Epithelial cell of prostate (primary cell): ENCODE results near the gene CHRNA4.
"Not testable (repeated sequence)": the region's sequence is repeated elsewhere in the genome, so short reads cannot be mapped to it uniquely, and the experiment has no call there.

ENCODE experiments used
- DNase-seq: peaks from one replicate; pipeline ENCODE4 v3.0.0-alpha.2; 2011; ENCODE audit warnings: low read depth, low spot score
- H3K27ac ChIP-seq: fragments of 450-650 bp; 2 replicates; pipeline ENCODE4 v1.5.1; 2017; ENCODE audit warnings: mild to moderate bottlenecking

Gene CHRNA4

GRCh38 chr20:63379872-63380271, 18.7 kb upstream of the CHRNA4 start:
- DNase-seq, H3K27ac ChIP-seq: not testable (repeated sequence)

- H3K27ac ChIP-seq = no peak overlapping the region
- no peak for DNase-seq
Measured at GRCh38 chr20:63379296-63379695, 18.1 kb upstream of the CHRNA4 start.

DNA sequence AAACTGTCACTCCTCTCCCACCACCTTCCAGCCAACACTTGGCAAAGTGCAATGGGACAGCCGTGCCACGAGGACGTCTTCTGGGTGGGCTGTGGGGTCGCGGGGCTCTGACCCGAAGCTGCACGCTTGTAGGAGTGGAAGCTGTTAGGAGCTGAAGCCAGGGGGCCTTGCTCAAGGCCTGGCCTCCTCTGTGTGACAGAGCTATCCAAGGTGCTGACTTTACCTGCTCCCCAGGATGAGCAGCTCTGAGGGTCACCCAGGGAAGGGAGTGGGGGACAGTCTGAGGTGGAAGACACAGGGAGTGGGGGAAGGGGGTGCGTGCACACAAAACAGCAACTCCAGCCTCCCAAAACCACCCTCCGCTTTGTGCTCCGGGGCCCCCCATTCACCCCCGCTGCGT, 17.5 kb upstream of the CHRNA4 start:
- DNase-seq = no peak
- H3K27ac ChIP-seq = no peak overlapping the region

GRCh38 chr20:63377951-63378381, 16.8 kb upstream of the CHRNA4 start:
- H3K27ac ChIP-seq = no peak overlapping the region
- no peak for DNase-seq

DNA sequence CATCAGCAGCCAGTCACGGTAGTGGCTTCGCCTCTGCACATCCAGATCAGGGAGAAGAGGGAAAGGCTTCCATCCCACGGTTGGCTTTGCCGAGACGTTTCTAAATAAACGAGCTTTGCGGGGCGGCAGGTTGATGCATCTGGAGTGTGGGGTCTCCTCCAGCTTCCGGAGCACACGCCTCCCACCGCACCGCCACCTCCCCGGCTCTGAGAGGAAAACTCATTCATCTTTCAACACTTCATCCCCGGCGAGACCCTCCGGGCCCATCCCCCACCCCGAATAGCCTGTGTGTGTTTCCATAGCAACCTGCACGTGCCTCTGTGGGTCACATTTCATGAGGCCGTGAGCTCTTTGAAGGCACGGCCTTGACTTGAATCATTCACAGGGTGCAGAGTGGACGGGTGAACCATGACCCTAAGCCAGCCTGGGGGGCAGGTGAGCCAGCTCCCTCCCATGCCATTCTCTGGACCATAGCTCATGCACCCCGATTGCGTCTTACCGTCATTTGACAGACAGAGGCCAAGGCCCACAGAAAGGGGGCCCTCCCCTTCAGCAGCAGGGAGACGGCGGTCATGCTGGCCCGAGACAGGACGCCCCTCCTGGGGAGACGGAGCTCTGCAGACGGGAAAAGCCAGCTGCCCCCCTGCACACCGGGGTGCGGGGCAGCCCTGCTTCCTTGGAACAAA, 16.2 kb upstream of the CHRNA4 start:
- DNase-seq = no peak
- H3K27ac ChIP-seq = no peak overlapping the region

DNA sequence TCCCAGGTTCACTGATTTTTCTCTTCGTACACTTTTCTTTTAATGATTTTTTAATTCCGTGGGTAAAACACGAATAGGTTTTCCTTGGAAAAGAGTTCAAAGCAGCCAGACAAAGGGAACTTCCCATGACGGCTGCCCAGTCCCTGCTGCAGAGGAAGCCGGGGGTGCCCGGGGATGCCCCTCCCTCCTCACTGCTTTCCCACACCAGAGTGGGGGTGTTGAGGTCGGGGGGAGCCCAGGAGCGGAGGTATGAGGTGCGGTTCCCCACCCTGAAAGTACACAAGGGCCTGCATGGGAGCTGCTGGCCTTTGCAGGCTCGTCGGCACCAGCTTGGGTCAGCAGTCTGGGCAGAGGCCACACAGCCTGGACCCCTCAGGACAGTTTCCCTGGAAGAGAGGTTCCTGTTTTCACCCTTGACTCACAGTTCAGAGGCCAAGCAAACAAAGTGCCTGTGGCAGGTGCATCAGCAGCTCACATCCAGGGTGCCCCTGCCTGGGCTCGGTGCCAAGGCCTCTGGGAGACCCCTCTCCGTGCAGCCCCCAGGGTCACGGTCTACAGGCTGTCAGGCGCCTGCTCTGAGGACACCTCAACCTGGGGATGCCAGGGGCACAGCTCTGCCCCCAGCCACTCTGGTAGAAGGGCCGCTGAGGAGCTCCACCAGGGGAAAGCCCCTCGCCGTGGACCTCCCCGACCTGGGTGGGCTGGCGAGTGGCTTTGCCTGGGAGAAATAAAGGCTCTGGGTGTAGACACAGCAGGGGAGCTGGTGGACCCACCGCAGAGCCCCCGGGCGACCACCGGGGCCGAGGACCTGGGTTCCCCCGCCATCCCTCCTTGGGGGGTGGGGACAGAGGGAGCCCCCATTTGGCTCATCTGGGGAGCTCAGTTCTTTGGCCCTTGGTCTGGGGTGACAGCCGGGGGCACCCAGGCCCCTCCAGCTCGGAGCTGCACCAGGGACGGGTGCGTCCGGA, 15.4 kb upstream of the CHRNA4 start:
- no peak overlapping the region for H3K27ac ChIP-seq
- DNase-seq = no peak

GRCh38 chr20:63375438-63375837, 14.3 kb upstream of the CHRNA4 start:
- DNase-seq = no peak

GRCh38 chr20:63374504-63374903, 13.4 kb upstream of the CHRNA4 start:
- H3K27ac ChIP-seq = no peak overlapping the region
- no peak for DNase-seq

More at GRCh38 chr20:63375438-63375837, 14.3 kb upstream of the CHRNA4 start:
- no peak overlapping the region for H3K27ac ChIP-seq

- H3K27ac ChIP-seq = no peak overlapping the region
- DNase-seq = no peak
Measured at GRCh38 chr20:63373996-63374395, 12.8 kb upstream of the CHRNA4 start.

GRCh38 chr20:63372971-63373885, 12.1 kb upstream of the CHRNA4 start:
- no peak for DNase-seq
- H3K27ac ChIP-seq = no peak overlapping the region

DNA sequence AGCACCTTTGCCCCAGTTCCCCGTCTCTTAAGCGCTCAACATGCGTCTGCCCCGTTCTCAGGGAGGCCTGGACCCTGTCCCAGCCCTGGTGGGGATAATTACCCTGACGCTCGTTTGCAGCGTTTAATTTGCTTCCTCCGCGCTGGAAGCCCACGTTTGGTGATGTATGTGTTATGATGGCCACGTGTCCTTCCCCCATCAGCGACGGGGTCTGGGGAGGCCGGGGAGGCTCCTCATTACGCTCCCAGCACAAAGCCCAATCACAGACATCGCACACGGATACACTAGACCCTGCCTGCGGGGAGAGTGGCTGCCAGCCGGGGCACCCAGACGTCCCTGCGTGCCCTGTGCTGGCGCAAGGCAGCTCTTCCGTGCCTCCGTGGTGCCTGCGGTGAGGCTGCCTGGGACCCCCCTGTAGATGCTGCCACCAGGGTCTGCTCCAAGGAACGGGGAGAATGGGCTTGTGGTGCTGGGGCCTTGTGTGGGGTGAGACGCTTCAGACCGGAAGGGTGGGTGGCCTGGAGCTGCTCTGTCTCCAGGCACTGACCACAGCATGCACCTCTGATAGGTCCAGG, 10.2 kb upstream of the CHRNA4 start:
- no peak for DNase-seq
- H3K27ac ChIP-seq = no peak overlapping the region

DNA sequence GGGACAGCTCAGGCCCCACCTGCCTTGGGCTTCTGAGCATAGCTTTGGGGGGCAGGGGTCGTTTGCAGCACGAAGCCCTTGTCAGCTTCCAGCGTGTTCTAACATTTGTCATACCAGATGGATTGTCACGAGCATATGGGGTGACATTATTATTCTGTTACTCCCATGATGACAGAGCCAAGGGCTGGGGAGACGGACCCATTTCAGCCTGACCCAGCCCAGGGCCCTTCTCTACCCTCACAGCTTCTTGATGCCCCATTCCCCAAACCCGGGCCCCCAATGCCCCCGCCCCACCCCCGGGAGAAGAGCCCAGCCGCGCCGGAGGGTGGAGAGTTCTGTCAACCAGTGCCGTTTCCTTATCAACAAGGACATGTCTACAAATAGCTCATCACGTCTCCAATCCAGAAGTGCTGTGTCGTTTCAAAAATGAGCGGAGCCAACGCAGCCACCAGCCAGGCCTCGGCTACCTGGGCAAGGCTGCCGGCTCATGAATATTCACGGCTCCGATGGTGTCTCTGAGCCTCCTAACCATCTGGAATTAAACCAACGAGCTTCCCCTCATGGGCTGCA, 9.6 kb upstream of the CHRNA4 start:
- no peak for DNase-seq
- H3K27ac ChIP-seq = no peak overlapping the region

DNA sequence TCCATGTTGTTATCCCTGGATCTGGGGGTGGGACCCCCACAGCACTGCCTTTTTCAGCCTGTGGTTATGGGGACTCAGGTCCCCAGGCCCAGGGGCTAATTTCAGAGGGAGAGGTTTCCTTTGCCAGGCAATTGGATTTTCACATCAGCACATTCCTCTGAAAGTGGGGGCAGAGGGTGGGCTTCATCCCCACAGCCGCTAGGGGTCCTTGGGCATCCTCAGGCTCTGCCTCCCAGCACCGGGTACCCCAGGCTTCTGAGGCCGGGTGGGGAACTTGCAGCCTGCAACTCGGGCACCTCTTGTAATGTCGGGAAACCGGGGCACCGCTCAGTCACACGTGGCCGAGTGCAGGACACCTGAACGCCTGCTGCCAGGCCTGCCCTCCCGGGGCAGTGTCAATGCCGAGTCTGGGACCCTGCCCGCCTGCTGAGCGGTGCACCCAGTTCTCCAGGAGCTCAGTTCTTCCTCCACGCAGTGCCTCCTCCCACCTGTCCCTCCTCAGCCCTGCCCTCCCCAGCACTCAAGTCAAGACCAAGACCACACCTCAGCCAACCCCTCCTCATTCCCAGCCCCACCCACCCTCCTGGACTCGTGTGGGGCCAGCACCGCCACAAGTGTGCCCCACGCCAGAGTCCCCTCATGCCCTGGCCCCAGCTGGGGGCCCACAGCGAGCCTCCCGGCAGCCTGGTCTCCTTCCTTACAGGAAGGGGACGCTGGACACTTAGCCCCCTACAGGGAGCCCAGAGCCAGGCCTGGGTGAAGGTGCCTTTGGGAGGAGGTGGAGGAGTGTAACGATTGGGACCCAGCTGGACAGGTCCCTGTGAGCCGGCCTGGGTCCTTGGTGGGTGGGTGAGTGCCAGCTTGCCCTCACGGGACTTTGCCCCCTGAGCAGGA, 8.8 kb upstream of the CHRNA4 start:
- no peak overlapping the region for H3K27ac ChIP-seq
- DNase-seq = no peak

DNA sequence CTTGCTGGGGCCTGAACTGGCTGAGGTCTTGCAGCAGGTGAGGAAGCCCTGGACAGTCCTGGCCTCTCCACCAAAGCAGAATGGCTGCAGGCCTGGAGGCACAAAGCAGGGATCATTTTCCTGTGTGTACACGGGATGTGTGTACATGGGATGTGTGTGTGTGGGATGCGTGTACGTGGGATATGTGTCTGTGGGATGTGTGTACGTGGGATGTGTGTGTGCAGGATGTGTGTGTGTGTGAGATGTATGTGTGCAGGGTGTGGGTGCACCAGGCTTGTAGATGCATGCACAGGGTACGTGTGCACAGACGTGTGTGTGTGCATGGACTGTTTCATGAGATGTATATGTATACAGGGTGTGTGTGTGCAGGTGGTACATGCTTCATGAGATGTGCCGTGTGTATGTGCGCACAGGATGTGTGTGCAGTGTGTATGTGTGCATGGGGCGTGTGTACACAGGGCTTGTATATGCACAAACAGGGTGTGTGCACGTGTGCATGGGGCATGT, 7.9 kb upstream of the CHRNA4 start:
- H3K27ac ChIP-seq = no peak overlapping the region
- no peak for DNase-seq

- no peak for DNase-seq
- no peak overlapping the region for H3K27ac ChIP-seq
Measured at GRCh38 chr20:63368151-63368550, 7.0 kb upstream of the CHRNA4 start.

DNA sequence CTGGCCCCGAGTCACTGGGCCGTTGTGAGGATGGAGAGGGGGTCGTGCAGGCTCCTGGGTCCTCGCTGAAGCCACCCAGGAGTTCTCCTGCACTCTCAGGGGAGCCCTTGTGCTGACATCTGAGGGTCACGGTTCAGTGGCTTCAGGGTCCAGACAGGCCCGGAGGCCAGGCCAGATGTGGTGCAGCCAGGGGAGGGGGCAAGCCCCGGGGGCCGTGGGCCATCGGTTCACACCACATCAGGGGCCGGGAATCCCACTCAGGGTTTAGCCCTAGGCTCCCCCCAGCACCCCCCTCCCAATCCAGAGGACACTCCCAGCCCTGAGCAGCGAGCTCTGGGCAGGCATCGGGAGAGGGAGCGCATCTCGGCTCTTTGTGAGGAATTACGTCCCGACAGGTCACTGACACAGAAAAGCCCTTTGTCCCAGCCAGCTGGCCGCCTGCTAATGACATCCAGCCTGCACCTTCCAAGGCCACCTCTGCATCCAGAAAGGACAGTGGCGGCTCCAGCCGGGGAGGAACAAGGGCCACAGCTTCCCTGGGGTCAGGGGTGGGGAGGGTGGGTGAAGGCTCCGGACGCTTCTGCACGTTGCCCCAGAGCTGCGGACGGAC, 6.4 kb upstream of the CHRNA4 start:
- DNase-seq = no peak
- no peak overlapping the region for H3K27ac ChIP-seq

- no peak for DNase-seq
- H3K27ac ChIP-seq = no peak overlapping the region
Measured at GRCh38 chr20:63366390-63367365, 5.5 kb upstream of the CHRNA4 start.
